ENCODE measurements around the gene RTN4RL2. TPM values are rescaled to one million over a fixed set of nuclear protein-coding genes. Genes with fewer than 3 reads are reported as not detected.

Gene RTN4RL2
- total and polyA plus RNA-seq, 2 donors (not counting 3 experiments of a cell fraction or from before 2014, with no cell fraction given) = 0.35 to 1.3 TPM

- dilution Hi-C loops (cut with MboI; ENCODE audit: extremely low pct_ligation_motif_present, low sequenced_read_pairs) (no loop called here), intact Hi-C loops (cut with micrococcal nuclease) (loop anchor here (10.0 kb wide), 1 partner anchor 582 kb away; no protein-coding TSS in a partner anchor)
- H3K79me2 ChIP-seq (ENCODE audit: control insufficient read depth, insufficient read depth, low read length) = peaks cover 19% of the 10 kb centered on the region
- no peak for DNase-seq (ENCODE audit: low read depth, low spot score)
- H3K36me3 ChIP-seq (ENCODE audit: control insufficient read depth in 2 of 2, extremely low read depth in 1 of 2, insufficient read depth in 2 of 2, low read length in 2 of 2) = peaks cover 4 to 6% of the 10 kb centered on the region in 2 experiments
- CTCF ChIA-PET = no interaction called here
- H3K4me1 ChIP-seq (ENCODE audit: control insufficient read depth, extremely low read depth, insufficient read depth, low read length) = peaks cover 33% of the 10 kb centered on the region
- no peaks in the 10 kb centered on the region for H3K9me3 ChIP-seq (replicated peaks; ENCODE audit: control insufficient read depth, insufficient read depth, low read length)
- no peak for FAIRE-seq
- H3K4me3 ChIP-seq (replicated peaks in 1 of 3; ENCODE audit: insufficient read depth in 1 of 3, low read depth in 1 of 3, low read length in 3 of 3) = no peak overlapping the region
- no peak overlapping the region for H3K27ac ChIP-seq (ENCODE audit: insufficient read depth, low read depth, low read length)
- H3K4me2 ChIP-seq (ENCODE audit: insufficient read depth, low read length) = no peak overlapping the region
- TF ChIP-seq POLR2AphosphoS5 (IDR thresholded peaks at IDR 0.05; ENCODE audit: insufficient read depth, low read depth, low read length) (no peak), CTCF (IDR thresholded peaks at IDR 0.05; ENCODE audit: extremely low read depth in 1 of 2, insufficient read depth in 1 of 2, low read depth in 1 of 2, low read length in 2 of 2) (no peak), FOS (IDR thresholded peaks at IDR 0.05; ENCODE audit: borderline replicate concordance, insufficient read depth, low read length) (no peak)
- POLR2A ChIA-PET = no interaction called here
- no peaks in the 10 kb centered on the region for H4K20me1 ChIP-seq (replicated peaks; ENCODE audit: control insufficient read depth, extremely low read depth, insufficient read depth, low read length)
- no peaks in the 10 kb centered on the region for H3K9me1 ChIP-seq (replicated peaks; ENCODE audit: control insufficient read depth, extremely low read depth, insufficient read depth, low read length)
- no peak overlapping the region for H2AFZ ChIP-seq (ENCODE audit: low read depth, low read length)
- H3K27me3 ChIP-seq (ENCODE audit: control insufficient read depth in 2 of 2, insufficient read depth in 2 of 2, low read length in 2 of 2) = no peaks in the 10 kb centered on the region
- no TSS peak for BruUV-seq (replicated peaks)
- H3K9ac ChIP-seq (replicated peaks; ENCODE audit: extremely low read depth, insufficient read depth, low read length) = no peak overlapping the region
These were observed 37.7 kb upstream of the RTN4RL2 start for GRCh38 chr11:57422669-57423068.

- peak; percentile 10 for DNase-seq (ENCODE audit: low read depth, low spot score)
- H3K27ac ChIP-seq (ENCODE audit: insufficient read depth, low read depth, low read length) = peak overlapping the region; percentile 81
- peak; percentile 14 for TF ChIP-seq POLR2A (IDR thresholded peaks at IDR 0.05; ENCODE audit: low read depth, low read length)
- no peak for TF ChIP-seq FOS (IDR thresholded peaks at IDR 0.05; ENCODE audit: borderline replicate concordance, insufficient read depth, low read length)
- no peak overlapping the region for H3K4me3 ChIP-seq (replicated peaks in 1 of 3; ENCODE audit: insufficient read depth in 1 of 3, low read depth in 1 of 3, low read length in 3 of 3)
- ChIA-PET CTCF (interaction anchor here (0.9 to 4.0 kb wide), 11 partner anchors 8 to 220 kb away, joined by 3 to 24 read pairs (median 3); partner anchors contain the start of gene SSRP1), POLR2A (interaction anchor here (0.7 to 1.5 kb wide), 5 partner anchors 8 to 142 kb away, joined by 3 to 8 read pairs (median 7); no protein-coding TSS in a partner anchor)
- BruUV-seq (replicated peaks) = no TSS peak
- peaks cover 3 to 4% of the 10 kb centered on the region in 2 experiments for H3K36me3 ChIP-seq (ENCODE audit: control insufficient read depth in 2 of 2, extremely low read depth in 1 of 2, insufficient read depth in 2 of 2, low read length in 2 of 2)
- dilution Hi-C loops (cut with MboI; ENCODE audit: extremely low pct_ligation_motif_present, low sequenced_read_pairs) (no loop called here), intact Hi-C loops (cut with micrococcal nuclease) (loop anchor here (1.0 to 10.0 kb wide), 6 partner anchors 8 to 581 kb away; no protein-coding TSS in a partner anchor)
- no peak for FAIRE-seq
- H3K9me3 ChIP-seq (replicated peaks; ENCODE audit: control insufficient read depth, insufficient read depth, low read length) = no peaks in the 10 kb centered on the region
- H3K4me2 ChIP-seq (ENCODE audit: insufficient read depth, low read length) = peak overlapping the region; percentile 13
- peaks cover 33% of the 10 kb centered on the region for H3K4me1 ChIP-seq (ENCODE audit: control insufficient read depth, extremely low read depth, insufficient read depth, low read length)
- no peak overlapping the region for H2AFZ ChIP-seq (ENCODE audit: low read depth, low read length)
- no peaks in the 10 kb centered on the region for H3K9me1 ChIP-seq (replicated peaks; ENCODE audit: control insufficient read depth, extremely low read depth, insufficient read depth, low read length)
- peaks cover 2 to 5% of the 10 kb centered on the region in 2 experiments for H3K27me3 ChIP-seq (ENCODE audit: control insufficient read depth in 2 of 2, insufficient read depth in 2 of 2, low read length in 2 of 2)
- H3K79me2 ChIP-seq (ENCODE audit: control insufficient read depth, insufficient read depth, low read length) = peaks cover 19% of the 10 kb centered on the region
- H4K20me1 ChIP-seq (replicated peaks; ENCODE audit: control insufficient read depth, extremely low read depth, insufficient read depth, low read length) = no peaks in the 10 kb centered on the region
- H3K9ac ChIP-seq (replicated peaks; ENCODE audit: extremely low read depth, insufficient read depth, low read length) = peak overlapping the region; percentile 53
These were observed 36.1 kb upstream of the RTN4RL2 start for GRCh38 chr11:57424137-57424791.

Data from endothelial cell of umbilical vein (primary cell).